ENCODE data around the gene SPP2. TPM values are rescaled to one million over a fixed set of nuclear protein-coding genes. Genes with fewer than 3 reads are reported as not detected.

The SPP2 gene, protein sequence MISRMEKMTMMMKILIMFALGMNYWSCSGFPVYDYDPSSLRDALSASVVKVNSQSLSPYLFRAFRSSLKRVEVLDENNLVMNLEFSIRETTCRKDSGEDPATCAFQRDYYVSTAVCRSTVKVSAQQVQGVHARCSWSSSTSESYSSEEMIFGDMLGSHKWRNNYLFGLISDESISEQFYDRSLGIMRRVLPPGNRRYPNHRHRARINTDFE
- total RNA-seq (2014; rRNA removed; shearing (Covaris generic); ENCODE audit: low replicate concordance): not detected in 2 replicates

DNA sequence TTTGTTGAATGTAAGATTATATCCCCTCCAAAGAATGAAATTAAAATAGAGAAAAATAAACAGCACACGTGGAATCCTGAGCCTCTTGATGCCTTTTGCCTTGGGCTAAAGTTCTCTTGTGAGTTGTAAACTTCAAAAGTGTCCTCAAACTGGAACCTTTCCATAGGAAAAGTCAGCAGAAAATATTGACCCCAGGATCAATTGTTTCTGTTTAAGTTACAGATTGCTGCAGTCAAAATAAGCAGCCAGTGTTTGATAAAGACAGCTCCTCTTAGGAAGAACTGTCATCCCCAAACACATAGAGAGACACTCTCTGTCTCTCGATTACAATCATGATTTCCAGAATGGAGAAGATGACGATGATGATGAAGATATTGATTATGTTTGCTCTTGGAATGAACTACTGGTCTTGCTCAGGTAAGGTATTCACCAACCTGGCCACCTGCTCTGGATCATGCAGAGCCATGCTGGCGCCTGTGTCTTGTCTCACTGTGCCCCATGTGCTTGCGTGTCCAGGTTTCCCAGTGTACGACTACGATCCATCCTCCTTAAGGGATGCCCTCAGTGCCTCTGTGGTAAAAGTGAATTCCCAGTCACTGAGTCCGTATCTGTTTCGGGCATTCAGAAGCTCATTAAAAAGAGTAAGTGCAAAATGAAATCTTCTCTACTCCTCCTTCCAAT is at the start of gene SPP2:
Gene SPP2, plus strand, starts transcription at position 248 of the 681 bp plus-strand sequence. Its CDS starts 85 bp downstream, at position 333.
- H3K79me2 ChIP-seq (ENCODE audit: low read length): no peaks in the 10 kb centered on the region
- no peak within 1 kb of the TSS for H3K4me2 ChIP-seq (ENCODE audit: low read depth, low read length, poor library complexity, severe bottlenecking)
- H2AFZ ChIP-seq (ENCODE audit: low read length): no peak within 1 kb of the TSS
- no peaks in the 10 kb centered on the region for H3K36me3 ChIP-seq (ENCODE audit: insufficient read depth, low read length)
- H4K20me1 ChIP-seq (ENCODE audit: insufficient read depth, low read depth, low read length): no peaks in the 10 kb centered on the region; the same call in 1 of the 2 replicates
- DNase-seq: no peak
- no peaks in the 10 kb centered on the region for H3K9me2 ChIP-seq (replicated peaks; ENCODE audit: insufficient read depth, low read length)
- H3K4me1 ChIP-seq (ENCODE audit: low read length): no peaks in the 10 kb centered on the region
- no peak within 1 kb of the TSS for H3K9ac ChIP-seq (ENCODE audit: low read length)
- H3K27ac ChIP-seq (ENCODE audit: low read length): no peak within 1 kb of the TSS
- no peaks in the 10 kb centered on the region for H3K9me3 ChIP-seq (ENCODE audit: low read length)
- H3K4me3 ChIP-seq (ENCODE audit: low read length): no peak within 1 kb of the TSS
- no peaks in the 10 kb centered on the region for H3K27me3 ChIP-seq (ENCODE audit: low read length)

DNA sequence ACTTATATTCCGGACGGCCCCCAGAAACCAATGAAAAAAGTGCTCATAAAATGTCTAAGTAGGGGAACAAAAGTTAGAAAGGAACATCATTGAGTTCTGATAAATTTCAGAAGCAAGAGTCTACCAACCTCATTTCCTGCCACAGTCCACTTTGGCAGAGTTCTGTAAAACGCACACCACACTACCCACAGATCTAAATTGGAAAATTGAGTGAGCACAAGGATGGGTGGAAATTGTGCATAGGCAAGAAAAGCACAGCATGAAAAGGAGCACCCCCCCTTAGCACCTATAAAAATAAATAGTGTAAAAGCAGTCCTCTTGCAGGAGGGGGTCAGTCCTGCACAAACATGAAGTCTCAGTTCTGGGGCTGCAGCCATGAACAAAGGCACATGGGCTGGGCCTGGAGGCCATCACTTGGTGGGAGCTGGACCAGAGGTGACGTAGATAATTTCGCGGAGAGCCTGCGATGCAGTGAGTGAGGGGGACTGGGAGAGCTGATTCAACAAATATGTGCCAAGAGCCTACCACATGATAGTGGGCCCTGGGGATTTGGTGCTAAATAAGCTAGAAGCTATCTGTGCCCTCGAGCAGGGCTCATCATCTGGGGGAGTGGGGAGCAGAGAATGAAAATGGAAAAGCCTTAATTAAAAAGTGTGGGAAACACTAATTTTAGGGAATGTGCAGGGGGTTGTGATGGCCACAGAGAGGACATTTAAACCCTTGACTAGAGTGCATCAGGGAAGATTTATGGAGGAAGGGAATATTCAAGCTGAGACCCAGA is 48.9 kb upstream of the SPP2 start:
- DNase-seq: no peak
- Histone ChIP-seq H3K9me3 (ENCODE audit: low read length) (no peaks in the 10 kb centered on the region), H3K9me2 (replicated peaks; ENCODE audit: insufficient read depth, low read length) (no peaks in the 10 kb centered on the region), H3K4me3 (ENCODE audit: low read length) (no peak overlapping the region), H3K27me3 (ENCODE audit: low read length) (no peaks in the 10 kb centered on the region), H2AFZ (ENCODE audit: low read length) (no peak overlapping the region), H3K36me3 (ENCODE audit: insufficient read depth, low read length) (no peaks in the 10 kb centered on the region), H3K4me2 (ENCODE audit: low read depth, low read length, poor library complexity, severe bottlenecking) (no peak overlapping the region), H3K9ac (ENCODE audit: low read length) (no peak overlapping the region), H3K79me2 (ENCODE audit: low read length) (no peaks in the 10 kb centered on the region), H3K27ac (ENCODE audit: low read length) (no peak overlapping the region), H3K4me1 (ENCODE audit: low read length) (no peaks in the 10 kb centered on the region), H4K20me1 (ENCODE audit: insufficient read depth, low read depth, low read length) (no peaks in the 10 kb centered on the region)

DNA sequence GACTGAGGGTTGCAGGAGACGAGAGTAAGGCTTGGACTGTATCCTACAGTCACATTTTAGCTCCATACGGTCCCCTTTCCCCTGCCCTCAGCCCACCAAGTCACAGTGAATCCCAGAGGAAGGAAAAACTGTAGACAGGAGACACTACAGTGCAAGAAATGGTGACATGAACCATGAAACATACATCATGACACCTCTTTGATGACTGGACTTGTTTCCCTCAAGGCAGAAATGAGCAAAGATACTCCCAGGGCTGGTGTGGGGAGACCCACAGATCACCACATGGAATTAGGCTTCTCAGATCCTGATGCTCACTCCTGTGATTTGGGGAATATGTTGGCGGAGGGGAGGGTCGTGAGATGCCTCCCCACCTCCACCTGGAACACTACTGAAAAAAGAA is 48.2 kb upstream of the SPP2 start:
- H3K79me2 ChIP-seq (ENCODE audit: low read length): no peaks in the 10 kb centered on the region
- H3K4me1 ChIP-seq (ENCODE audit: low read length): no peaks in the 10 kb centered on the region
- no peak overlapping the region for H3K4me2 ChIP-seq (ENCODE audit: low read depth, low read length, poor library complexity, severe bottlenecking)
- no peaks in the 10 kb centered on the region for H3K27me3 ChIP-seq (ENCODE audit: low read length)
- H4K20me1 ChIP-seq (ENCODE audit: insufficient read depth, low read depth, low read length): no peaks in the 10 kb centered on the region
- no peaks in the 10 kb centered on the region for H3K9me2 ChIP-seq (replicated peaks; ENCODE audit: insufficient read depth, low read length)
- no peak overlapping the region for H3K27ac ChIP-seq (ENCODE audit: low read length)
- no peak overlapping the region for H3K4me3 ChIP-seq (ENCODE audit: low read length)
- H3K36me3 ChIP-seq (ENCODE audit: insufficient read depth, low read length): no peaks in the 10 kb centered on the region
- H3K9ac ChIP-seq (ENCODE audit: low read length): no peak overlapping the region
- no peaks in the 10 kb centered on the region for H3K9me3 ChIP-seq (ENCODE audit: low read length)
- H2AFZ ChIP-seq (ENCODE audit: low read length): no peak overlapping the region
- DNase-seq: no peak

DNA sequence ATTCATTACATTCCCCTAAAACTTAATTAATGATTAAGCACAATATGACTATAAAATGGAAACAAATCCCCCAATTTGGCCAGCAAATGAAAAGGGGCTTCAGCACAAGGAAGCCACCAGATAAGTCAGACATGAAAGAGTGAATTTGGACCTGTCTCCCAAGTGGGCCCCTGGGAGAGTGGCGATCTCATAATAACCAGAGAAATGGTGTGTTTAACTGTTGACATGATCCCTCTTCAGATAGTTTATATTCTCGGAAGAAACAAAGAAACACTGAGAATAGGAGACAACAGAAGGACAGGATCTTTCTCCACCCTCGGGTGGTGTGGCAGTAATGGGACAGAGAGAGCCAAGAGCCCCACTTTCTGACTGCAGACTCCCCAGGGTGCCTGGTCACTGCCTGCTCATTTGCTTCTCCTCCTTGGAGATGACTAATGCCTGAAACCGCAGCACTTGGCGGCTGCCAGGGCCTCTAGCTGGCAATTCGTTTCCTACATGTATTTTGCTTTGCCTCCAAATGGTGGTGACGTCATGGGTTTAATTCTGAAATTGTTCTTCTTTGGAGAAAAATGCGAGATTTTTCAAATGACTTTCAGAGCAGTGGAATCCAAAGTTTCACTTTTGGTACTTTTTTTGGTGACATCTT is 46.4 kb upstream of the SPP2 start:
- Histone ChIP-seq H3K4me1 (ENCODE audit: low read length) (no peaks in the 10 kb centered on the region), H3K36me3 (ENCODE audit: insufficient read depth, low read length) (no peaks in the 10 kb centered on the region), H3K9ac (ENCODE audit: low read length) (no peak overlapping the region), H3K27me3 (ENCODE audit: low read length) (no peaks in the 10 kb centered on the region), H3K27ac (ENCODE audit: low read length) (no peak overlapping the region), H3K79me2 (ENCODE audit: low read length) (no peaks in the 10 kb centered on the region), H3K4me2 (ENCODE audit: low read depth, low read length, poor library complexity, severe bottlenecking) (no peak overlapping the region), H3K9me2 (replicated peaks; ENCODE audit: insufficient read depth, low read length) (no peaks in the 10 kb centered on the region), H3K4me3 (ENCODE audit: low read length) (no peak overlapping the region), H2AFZ (ENCODE audit: low read length) (no peak overlapping the region), H3K9me3 (ENCODE audit: low read length) (no peaks in the 10 kb centered on the region), H4K20me1 (ENCODE audit: insufficient read depth, low read depth, low read length) (no peaks in the 10 kb centered on the region)
- DNase-seq: no peak

DNA sequence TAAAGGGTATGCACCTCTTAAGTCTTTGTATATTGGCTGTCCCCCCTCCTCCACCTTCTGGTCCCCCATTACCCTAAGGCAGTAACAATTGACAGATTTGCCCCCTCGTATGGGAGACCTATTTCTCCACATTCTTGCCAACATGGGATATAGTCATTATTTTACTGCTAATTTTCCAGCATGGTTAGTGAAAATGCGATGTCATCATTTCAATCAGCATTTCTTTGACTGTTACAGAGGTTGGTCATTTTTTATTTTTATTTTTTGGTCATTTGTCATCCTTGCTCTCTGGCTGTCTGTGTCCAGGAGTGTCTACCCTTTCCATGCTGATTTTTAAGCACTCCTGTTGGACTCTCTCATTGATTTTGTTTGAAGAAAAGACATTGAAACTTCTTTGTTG is 45.4 kb upstream of the SPP2 start:
- Histone ChIP-seq H3K9me3 (ENCODE audit: low read length) (no peaks in the 10 kb centered on the region), H3K27ac (ENCODE audit: low read length) (no peak overlapping the region), H3K79me2 (ENCODE audit: low read length) (no peaks in the 10 kb centered on the region), H3K9me2 (replicated peaks; ENCODE audit: insufficient read depth, low read length) (no peaks in the 10 kb centered on the region), H3K27me3 (ENCODE audit: low read length) (no peaks in the 10 kb centered on the region), H3K36me3 (ENCODE audit: insufficient read depth, low read length) (no peaks in the 10 kb centered on the region), H3K4me2 (ENCODE audit: low read depth, low read length, poor library complexity, severe bottlenecking) (no peak overlapping the region), H3K4me1 (ENCODE audit: low read length) (no peaks in the 10 kb centered on the region), H3K9ac (ENCODE audit: low read length) (no peak overlapping the region), H4K20me1 (ENCODE audit: insufficient read depth, low read depth, low read length) (no peaks in the 10 kb centered on the region), H3K4me3 (ENCODE audit: low read length) (no peak overlapping the region), H2AFZ (ENCODE audit: low read length) (no peak overlapping the region)
- DNase-seq: no peak

DNA sequence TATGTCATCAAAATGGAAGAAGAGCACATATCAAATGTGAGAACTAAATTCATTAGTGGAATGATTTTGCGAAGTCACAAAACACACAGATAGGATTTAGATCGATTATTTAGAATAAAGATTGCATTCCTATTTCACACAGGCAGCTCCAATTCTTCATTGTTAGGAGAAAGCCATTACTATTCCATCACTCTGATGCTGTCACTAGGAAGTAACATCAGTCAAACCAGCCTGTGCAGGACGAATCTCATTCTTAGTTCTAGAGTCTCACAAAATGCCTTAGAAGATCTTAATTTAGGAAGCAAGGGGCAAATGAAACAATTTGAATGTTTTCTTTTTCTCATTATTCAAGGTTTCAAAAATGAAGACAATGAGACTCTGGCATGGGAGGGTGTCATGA is 44.0 kb upstream of the SPP2 start:
- H3K4me1 ChIP-seq (ENCODE audit: low read length): no peaks in the 10 kb centered on the region
- H3K9me3 ChIP-seq (ENCODE audit: low read length): no peaks in the 10 kb centered on the region
- DNase-seq: no peak
- no peak overlapping the region for H3K27ac ChIP-seq (ENCODE audit: low read length)
- no peak overlapping the region for H3K4me2 ChIP-seq (ENCODE audit: low read depth, low read length, poor library complexity, severe bottlenecking)
- no peak overlapping the region for H2AFZ ChIP-seq (ENCODE audit: low read length)
- H3K4me3 ChIP-seq (ENCODE audit: low read length): no peak overlapping the region
- H3K36me3 ChIP-seq (ENCODE audit: insufficient read depth, low read length): no peaks in the 10 kb centered on the region
- H3K79me2 ChIP-seq (ENCODE audit: low read length): no peaks in the 10 kb centered on the region
- H4K20me1 ChIP-seq (ENCODE audit: insufficient read depth, low read depth, low read length): no peaks in the 10 kb centered on the region
- no peaks in the 10 kb centered on the region for H3K9me2 ChIP-seq (replicated peaks; ENCODE audit: insufficient read depth, low read length)
- H3K27me3 ChIP-seq (ENCODE audit: low read length): no peaks in the 10 kb centered on the region
- H3K9ac ChIP-seq (ENCODE audit: low read length): no peak overlapping the region

DNA sequence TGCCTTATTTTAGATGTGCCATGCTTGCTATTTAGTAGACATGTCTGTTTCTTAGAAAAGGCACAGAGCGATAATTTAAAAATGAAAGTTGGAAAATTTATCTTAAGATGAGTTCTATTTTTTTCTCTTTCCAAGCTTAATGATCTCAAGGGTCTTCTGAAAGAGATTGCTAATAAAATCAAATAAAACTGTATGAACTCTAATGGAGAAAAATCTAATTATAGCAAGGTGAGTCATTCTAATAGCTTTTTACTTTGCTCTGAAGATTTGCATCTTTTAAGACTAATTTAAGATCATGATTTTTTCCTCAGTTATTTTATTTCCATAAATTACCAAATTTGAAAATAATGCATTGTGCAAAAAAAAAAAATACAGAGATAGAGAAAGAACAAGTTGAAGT is 36.1 kb upstream of the SPP2 start:
- H3K27me3 ChIP-seq (ENCODE audit: low read length): no peaks in the 10 kb centered on the region
- H3K36me3 ChIP-seq (ENCODE audit: insufficient read depth, low read length): no peaks in the 10 kb centered on the region
- no peak overlapping the region for H3K4me2 ChIP-seq (ENCODE audit: low read depth, low read length, poor library complexity, severe bottlenecking)
- H3K4me3 ChIP-seq (ENCODE audit: low read length): no peak overlapping the region
- no peaks in the 10 kb centered on the region for H3K9me2 ChIP-seq (replicated peaks; ENCODE audit: insufficient read depth, low read length)
- H3K9me3 ChIP-seq (ENCODE audit: low read length): no peaks in the 10 kb centered on the region
- no peaks in the 10 kb centered on the region for H4K20me1 ChIP-seq (ENCODE audit: insufficient read depth, low read depth, low read length)
- DNase-seq: no peak
- H3K4me1 ChIP-seq (ENCODE audit: low read length): peaks cover 5% of the 10 kb centered on the region
- no peak overlapping the region for H3K27ac ChIP-seq (ENCODE audit: low read length)
- H3K9ac ChIP-seq (ENCODE audit: low read length): no peak overlapping the region
- H3K79me2 ChIP-seq (ENCODE audit: low read length): no peaks in the 10 kb centered on the region
- no peak overlapping the region for H2AFZ ChIP-seq (ENCODE audit: low read length)

DNA sequence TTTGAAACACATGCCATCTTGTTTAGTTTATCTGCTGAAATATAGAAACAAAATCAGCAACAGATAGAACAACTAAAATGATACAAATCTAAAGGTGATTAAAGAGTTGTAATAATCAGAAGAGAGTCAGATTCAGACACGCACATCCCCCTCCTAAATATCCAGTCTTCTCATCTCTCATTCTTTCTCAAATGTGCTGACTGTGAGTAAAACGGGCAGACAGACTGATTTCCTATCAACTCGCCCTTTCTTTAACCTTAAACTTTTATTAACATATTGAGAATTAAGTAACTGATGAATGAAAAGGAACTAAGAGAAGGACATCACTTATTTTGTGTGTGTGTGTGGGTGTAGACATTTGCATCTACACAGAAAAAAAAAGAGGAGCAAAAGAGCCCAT is 34.6 kb upstream of the SPP2 start:
- Histone ChIP-seq H3K79me2 (ENCODE audit: low read length) (no peaks in the 10 kb centered on the region), H3K9ac (ENCODE audit: low read length) (no peak overlapping the region), H3K4me3 (ENCODE audit: low read length) (no peak overlapping the region), H3K9me2 (replicated peaks; ENCODE audit: insufficient read depth, low read length) (no peaks in the 10 kb centered on the region), H3K9me3 (ENCODE audit: low read length) (no peaks in the 10 kb centered on the region), H3K4me1 (ENCODE audit: low read length) (peaks cover 5% of the 10 kb centered on the region), H3K27me3 (ENCODE audit: low read length) (no peaks in the 10 kb centered on the region), H3K36me3 (ENCODE audit: insufficient read depth, low read length) (no peaks in the 10 kb centered on the region), H3K27ac (ENCODE audit: low read length) (no peak overlapping the region), H4K20me1 (ENCODE audit: insufficient read depth, low read depth, low read length) (no peaks in the 10 kb centered on the region), H3K4me2 (ENCODE audit: low read depth, low read length, poor library complexity, severe bottlenecking) (no peak overlapping the region), H2AFZ (ENCODE audit: low read length) (no peak overlapping the region)
- no peak for DNase-seq

Data from Karpas-422 (cell line).